Activated CD4-positive, alpha-beta T cell treated with anti-CD3 and anti-CD28 coated beads, Interleukin-10, Interleukin-2, amounts not matched to agents 100 ng/mL and 50 ng/mL, durations not matched to agents 16 hours and 8 hours (primary cell): ENCODE measurements around the gene C2orf42.
"Not testable (repeated sequence)": the region's sequence is repeated elsewhere in the genome, so short reads cannot be mapped to it uniquely, and the experiment has no call there.

Source experiments
- DNase-seq: peaks from one replicate; pipeline ENCODE4 v3.0.0-alpha.2; 2020

C2orf42 gene

GRCh38 chr2:70131344-70132143, 59.3 kb downstream of the C2orf42 start:
- DNase-seq, result not testable (repeated sequence)

GRCh38 chr2:70128005-70128404, 62.8 kb downstream of the C2orf42 start:
- DNase-seq, result no peak

DNA sequence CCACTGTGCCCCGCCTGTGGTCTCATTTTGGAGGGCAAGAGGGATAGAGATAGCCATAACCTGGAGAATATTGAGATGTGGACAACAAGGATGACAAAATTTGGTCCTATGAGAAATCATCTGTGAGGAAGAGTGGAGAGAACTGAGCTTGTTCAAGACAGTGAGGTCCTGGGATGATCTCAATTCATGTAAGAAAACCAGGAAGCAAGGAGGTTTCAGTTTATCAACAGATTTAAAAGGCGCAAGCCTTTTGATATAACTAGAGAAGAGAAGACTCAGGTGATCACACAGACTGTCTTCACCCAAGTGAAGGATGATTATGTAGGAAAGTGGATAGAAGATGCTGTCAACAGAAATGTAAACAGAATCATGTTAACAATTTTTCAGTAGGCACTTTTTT, 64.4 kb downstream of the C2orf42 start:
- no peak for DNase-seq

DNA sequence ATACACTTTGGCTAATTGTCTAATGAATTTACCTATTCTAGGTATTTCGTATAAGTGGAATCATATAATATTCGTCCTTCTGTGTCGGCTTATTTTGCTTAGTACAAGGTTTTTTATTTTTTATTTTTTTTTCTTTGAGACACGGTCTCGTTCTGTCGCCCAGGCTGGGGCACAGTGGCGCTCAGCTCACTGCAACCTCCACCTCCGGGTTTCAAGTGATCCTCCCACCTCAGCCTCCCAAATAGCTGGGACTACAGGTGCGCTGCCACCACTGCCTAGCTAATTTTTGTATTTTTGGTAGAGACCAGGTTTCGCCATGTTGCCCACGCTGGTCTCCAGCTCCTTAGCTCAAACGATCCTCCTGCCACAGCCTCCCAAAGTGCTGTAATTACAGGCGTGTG, 65.3 kb downstream of the C2orf42 start:
- DNase-seq, result no peak

- DNase-seq, result peak; percentile 71
These were observed 65.8 kb downstream of the C2orf42 start for GRCh38 chr2:70124983-70125480.

- DNase-seq, result no peak
These were observed 67.0 kb downstream of the C2orf42 start for GRCh38 chr2:70123829-70124116.

GRCh38 chr2:70123051-70123828, 67.6 kb downstream of the C2orf42 start:
- DNase-seq, result no peak

DNA sequence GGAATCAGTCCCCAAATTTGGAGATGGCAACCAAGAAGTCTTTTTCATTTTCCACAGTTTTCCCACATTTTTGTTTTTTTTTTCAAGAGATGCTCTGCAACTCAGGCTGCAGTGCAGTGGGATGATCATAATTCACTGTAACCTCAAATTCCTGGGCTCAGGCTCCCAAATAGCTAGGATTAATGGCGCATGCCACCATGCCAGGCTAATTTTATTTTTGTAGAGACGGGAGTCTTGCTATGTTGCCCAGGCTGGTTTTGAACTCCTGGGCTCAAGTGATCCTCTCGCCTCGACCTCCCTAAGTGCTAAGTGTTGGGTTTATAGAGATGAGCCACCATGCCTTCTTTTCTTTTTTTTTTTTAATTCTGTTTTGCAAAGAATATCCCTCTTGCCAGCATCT, 68.3 kb downstream of the C2orf42 start:
- DNase-seq, result no peak

GRCh38 chr2:70121627-70122372, 69.0 kb downstream of the C2orf42 start:
- no peak for DNase-seq

DNA sequence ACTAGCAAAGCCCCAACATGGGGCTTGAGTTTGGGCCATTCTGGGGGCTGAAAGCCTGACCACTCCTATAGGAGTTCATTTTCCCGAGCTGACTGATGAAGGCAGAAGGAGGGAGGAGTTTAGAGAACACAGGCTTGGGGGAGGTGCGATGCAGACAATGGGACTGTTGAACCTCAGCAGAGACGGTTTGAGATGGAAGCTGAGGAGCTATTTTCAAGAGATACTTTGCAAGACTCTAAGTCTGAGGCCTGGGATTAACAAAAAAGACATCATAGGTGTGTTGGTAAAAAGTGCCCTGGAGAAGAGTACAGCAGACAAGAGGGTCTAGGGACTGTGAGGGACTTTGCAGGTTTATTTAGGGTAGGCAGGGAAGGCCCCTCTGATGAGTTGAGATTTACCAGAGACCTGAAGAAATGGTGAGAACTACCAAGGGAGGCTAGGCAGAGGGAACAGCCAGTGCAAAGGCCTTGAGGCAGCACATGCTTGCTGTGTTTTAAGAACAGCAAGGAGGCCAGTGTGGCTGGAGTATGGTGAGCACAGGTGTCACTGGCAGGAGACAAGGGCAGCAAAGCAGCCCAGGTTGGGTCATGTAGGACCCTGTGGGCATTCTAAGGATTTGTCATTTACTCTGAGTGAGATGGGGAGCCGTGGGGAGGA, 71.9 kb downstream of the C2orf42 start:
- DNase-seq, result no peak

DNA sequence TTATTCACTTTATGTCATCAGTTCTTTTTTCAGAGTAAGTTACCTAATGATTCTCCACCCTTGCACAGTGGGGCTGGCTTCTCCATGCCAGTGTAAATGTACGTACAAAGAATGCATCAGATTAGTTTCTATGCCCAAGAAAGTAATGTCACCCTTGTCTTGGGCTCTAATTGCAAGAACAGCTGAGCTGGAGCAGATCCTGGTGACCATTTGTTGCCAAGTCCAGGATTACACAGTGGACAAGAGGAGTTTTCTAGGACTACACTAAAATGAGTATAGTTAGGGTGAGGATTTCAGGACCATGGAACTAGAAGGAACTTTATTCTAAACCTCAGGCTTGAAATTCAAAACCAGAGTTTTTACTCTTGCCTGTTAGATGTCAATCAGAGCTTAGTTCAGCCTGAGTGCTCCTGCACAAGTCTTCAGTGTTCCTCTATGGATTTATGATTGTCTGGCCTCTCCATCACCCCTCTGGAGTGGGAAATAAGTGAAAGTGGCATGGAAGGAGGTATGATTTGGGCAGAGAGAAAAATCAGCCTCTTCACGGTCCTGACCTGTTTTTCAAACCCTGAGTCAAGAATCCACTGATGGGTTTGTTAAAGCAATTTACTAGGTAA, 73.8 kb downstream of the C2orf42 start:
- no peak for DNase-seq

- DNase-seq, result no peak
These were observed 75.0 kb downstream of the C2orf42 start for GRCh38 chr2:70115646-70116442.

- no peak for DNase-seq
These were observed 77.3 kb downstream of the C2orf42 start for GRCh38 chr2:70113359-70114070.

DNA sequence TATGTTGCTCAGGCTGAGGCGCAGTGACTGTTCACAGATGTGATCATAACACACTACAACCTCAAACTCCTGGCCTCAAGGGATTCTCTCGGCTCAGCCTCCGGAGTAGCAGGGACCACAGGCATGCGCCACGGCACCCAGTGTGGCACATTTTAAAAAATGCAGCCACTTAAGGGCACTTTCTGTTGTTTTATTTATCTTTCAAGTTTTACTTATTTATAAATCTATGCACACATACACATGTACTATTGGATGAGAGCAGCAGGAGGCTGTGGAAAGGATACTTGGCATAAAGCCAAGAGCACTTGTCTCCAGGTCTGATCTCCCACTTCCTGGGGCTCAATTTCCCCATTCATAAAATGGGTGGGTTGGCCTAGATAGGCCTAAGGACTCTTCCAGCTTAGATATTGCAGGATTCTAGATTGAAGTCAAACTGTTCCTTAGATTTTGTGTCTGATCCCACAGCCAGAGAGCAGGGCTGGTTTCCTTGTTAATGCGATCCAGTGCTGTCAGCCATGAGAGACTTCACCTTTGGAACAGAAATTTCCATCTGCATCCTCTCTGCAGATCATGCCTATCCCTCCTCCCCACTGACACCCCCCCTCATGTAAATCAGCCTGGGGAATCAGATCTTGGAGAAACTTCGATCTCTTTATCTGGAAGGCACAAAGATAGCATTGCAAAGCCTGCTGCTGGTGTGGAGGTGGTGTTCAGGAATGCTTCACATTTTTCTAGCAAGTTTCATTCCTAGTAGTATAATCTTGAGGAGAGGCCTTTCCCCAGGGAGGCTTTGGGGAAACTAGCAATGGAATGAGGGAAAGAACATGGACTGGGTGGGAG, 78.8 kb downstream of the C2orf42 start:
- no peak for DNase-seq

DNA sequence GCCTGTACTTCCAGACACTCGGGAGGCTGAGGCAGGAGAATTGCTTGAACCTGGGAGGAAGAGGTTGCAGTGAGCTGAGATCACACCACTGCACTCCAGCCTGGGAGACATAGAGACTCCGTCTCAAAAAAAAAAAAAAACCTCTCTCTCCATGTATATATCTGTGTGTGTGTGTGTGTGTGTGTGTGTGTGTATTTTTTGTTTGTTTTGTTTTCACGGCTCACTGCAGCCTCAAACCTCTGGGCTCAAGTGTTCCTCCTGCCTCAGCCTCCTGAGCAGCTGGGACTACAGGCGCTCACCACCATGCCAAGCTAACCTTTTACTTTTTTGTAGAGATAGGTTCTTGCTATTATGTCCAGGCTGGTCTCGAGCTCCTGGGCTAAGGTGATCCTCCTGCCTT, 80.4 kb downstream of the C2orf42 start:
- DNase-seq, result not testable (repeated sequence)

DNA sequence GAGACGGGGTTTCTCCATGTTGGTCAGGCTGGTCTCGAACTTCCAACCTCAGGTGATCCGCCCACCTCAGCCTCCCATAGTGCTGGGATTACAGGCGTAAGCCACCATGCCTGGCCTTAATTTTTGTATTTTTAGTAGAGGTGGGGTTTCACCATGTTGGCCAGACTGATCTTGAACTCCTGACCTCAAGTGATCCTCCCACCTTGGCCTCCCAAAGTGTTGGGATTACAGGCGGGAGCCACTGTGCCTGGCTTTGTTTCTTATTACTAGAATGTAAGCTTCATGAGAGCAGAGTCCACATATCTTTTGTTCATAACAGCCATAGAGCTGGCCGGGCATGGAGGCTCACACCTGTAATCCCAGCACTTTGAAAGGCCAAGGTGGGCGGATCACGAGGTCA, 84.7 kb downstream of the C2orf42 start:
- not testable (repeated sequence) for DNase-seq

DNA sequence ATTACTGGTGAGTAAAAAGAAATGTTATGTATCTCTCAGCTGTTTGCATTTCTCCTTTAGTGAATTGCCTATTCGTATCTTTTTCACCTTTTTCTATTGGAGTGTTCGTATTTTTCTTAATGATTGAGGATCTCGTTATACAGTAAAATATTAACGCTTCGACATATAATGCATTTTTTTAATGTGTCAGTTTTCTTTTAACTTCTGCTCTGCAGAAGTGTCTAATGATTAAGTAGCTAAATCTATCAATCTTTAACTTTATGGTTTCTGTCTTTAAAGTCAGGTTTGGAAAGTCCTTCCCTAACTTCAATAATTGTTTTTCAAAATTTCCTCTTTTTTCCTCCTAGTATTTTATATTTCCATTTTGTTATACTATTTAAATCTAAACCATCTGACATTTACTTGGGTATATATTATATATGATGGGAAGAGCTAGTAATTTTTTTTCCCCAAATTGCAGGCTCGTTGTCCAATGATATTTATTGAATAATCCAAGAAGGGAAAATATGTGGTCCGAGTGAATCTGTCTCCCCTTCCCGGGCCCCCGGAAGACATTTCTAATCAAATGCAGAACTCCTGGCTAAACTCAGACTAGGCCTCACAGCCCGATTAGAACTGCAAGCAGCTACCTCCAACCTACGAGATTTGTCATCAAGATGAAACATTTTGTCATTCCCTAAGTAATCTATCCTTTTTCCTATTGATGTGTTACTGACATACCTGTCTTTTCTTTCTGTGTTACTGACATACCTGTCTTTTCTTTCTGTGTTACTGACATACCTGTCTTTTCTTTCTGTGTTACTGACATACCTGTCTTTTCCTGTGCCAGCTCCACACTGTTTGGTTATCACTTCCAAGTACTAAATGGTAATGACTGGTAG, 86.3 kb downstream of the C2orf42 start:
- DNase-seq, result peak; percentile 69

- no peak for DNase-seq
These were observed 87.2 kb downstream of the C2orf42 start for GRCh38 chr2:70103531-70104061.
